ENCODE data around the gene DHX29.

DHX29 gene, protein sequence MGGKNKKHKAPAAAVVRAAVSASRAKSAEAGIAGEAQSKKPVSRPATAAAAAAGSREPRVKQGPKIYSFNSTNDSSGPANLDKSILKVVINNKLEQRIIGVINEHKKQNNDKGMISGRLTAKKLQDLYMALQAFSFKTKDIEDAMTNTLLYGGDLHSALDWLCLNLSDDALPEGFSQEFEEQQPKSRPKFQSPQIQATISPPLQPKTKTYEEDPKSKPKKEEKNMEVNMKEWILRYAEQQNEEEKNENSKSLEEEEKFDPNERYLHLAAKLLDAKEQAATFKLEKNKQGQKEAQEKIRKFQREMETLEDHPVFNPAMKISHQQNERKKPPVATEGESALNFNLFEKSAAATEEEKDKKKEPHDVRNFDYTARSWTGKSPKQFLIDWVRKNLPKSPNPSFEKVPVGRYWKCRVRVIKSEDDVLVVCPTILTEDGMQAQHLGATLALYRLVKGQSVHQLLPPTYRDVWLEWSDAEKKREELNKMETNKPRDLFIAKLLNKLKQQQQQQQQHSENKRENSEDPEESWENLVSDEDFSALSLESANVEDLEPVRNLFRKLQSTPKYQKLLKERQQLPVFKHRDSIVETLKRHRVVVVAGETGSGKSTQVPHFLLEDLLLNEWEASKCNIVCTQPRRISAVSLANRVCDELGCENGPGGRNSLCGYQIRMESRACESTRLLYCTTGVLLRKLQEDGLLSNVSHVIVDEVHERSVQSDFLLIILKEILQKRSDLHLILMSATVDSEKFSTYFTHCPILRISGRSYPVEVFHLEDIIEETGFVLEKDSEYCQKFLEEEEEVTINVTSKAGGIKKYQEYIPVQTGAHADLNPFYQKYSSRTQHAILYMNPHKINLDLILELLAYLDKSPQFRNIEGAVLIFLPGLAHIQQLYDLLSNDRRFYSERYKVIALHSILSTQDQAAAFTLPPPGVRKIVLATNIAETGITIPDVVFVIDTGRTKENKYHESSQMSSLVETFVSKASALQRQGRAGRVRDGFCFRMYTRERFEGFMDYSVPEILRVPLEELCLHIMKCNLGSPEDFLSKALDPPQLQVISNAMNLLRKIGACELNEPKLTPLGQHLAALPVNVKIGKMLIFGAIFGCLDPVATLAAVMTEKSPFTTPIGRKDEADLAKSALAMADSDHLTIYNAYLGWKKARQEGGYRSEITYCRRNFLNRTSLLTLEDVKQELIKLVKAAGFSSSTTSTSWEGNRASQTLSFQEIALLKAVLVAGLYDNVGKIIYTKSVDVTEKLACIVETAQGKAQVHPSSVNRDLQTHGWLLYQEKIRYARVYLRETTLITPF (N-terminal part only)

DNA sequence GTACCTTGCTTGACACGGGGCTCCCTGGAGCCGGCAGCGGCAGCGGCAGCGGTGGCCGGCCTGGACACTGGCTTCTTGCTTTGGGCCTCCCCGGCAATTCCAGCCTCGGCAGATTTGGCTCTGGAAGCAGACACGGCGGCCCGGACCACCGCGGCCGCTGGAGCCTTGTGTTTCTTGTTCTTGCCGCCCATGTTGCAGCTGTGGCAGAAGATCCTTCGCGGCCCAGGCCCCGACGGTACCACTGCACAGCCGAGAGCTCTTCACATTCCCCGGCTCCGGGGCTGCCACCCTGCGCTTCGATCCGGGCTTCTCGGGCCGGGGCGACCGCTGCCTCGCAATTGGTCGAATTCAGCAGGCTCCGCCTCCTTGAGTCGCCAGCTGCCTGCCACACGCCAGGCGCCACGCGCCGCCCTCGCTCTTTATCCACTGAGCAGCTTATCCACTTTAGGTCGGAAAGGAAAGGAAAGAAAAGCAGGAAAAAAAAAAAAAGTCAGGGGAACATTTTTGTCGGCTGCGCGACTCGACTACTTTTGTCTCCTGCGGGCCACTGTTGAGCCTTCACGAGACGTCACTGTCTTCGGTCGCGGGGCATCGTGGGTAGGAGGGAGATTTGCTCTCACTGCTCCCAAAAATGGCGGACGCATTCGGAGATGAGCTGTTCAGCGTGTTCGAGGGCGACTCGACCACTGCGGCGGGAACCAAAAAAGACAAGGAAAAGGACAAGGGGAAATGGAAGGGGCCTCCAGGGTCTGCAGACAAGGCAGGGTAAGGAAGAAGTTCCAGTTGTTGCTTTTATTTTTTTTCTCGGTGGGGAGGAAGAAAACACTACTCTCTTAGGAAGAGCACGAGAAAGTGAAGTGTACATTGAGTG lies at the start of gene DHX29, which contains the start of gene MTREX:
DHX29 (minus strand) TSS at position 312 of the 871 bp plus-strand sequence; CDS start at position 191, 121 bp downstream.
MTREX (plus strand) TSS at position 607 of the 871 bp plus-strand sequence; CDS start at position 632, 25 bp downstream.
- Mint-ChIP-seq H3K27me3 (no peaks in the 10 kb centered on the region), H3K4me3 (no peak within 1 kb of the TSS), H3K4me1 (ENCODE audit: low read depth) (peaks cover 28% of the 10 kb centered on the region), H3K27ac (no peak within 1 kb of the TSS), H3K9me3 (no peaks in the 10 kb centered on the region), H3K36me3 (ENCODE audit: low read depth) (peaks cover 15% of the 10 kb centered on the region)
- intact Hi-C loops (cut with micrococcal nuclease): loop anchor here (5.0 to 10.0 kb wide), 2 partner anchors 135 to 1867 kb away; partner anchors contain the start of genes CDC20B and GPBP1

- H3K27me3 Mint-ChIP-seq: no peaks in the 10 kb centered on the region
- intact Hi-C loops (cut with micrococcal nuclease): no loop called here
- no peak overlapping the region for H3K4me3 Mint-ChIP-seq
- no peaks in the 10 kb centered on the region for H3K9me3 Mint-ChIP-seq
- no peak overlapping the region for H3K27ac Mint-ChIP-seq
- peaks cover 89% of the 10 kb centered on the region for H3K36me3 Mint-ChIP-seq (ENCODE audit: low read depth)
- no peaks in the 10 kb centered on the region for H3K4me1 Mint-ChIP-seq (ENCODE audit: low read depth)
These were observed 49.4 kb upstream of the DHX29 start for GRCh38 chr5:55356896-55357295.

- no peak overlapping the region for H3K27ac Mint-ChIP-seq
- no peaks in the 10 kb centered on the region for H3K27me3 Mint-ChIP-seq
These were observed 43.3 kb upstream of the DHX29 start for GRCh38 chr5:55350754-55351153.

GRCh38 chr5:55347786-55348185 lies 40.3 kb upstream of the DHX29 start:
- H3K27me3 Mint-ChIP-seq: no peaks in the 10 kb centered on the region
- intact Hi-C loops (cut with micrococcal nuclease): no loop called here
- no peaks in the 10 kb centered on the region for H3K9me3 Mint-ChIP-seq
- no peak overlapping the region for H3K4me3 Mint-ChIP-seq
- H3K4me1 Mint-ChIP-seq (ENCODE audit: low read depth): no peaks in the 10 kb centered on the region
- H3K27ac Mint-ChIP-seq: no peak overlapping the region
- H3K36me3 Mint-ChIP-seq (ENCODE audit: low read depth): peaks cover 95% of the 10 kb centered on the region

More at GRCh38 chr5:55350754-55351153, 43.3 kb upstream of the DHX29 start:
- H3K4me3 Mint-ChIP-seq: no peak overlapping the region
- peaks cover 92% of the 10 kb centered on the region for H3K36me3 Mint-ChIP-seq (ENCODE audit: low read depth)
- no peaks in the 10 kb centered on the region for H3K9me3 Mint-ChIP-seq
- intact Hi-C loops (cut with micrococcal nuclease): no loop called here
- H3K4me1 Mint-ChIP-seq (ENCODE audit: low read depth): no peaks in the 10 kb centered on the region

- Mint-ChIP-seq H3K27ac (no peak overlapping the region), H3K4me3 (no peak overlapping the region), H3K27me3 (no peaks in the 10 kb centered on the region), H3K9me3 (no peaks in the 10 kb centered on the region), H3K36me3 (ENCODE audit: low read depth) (peaks cover 94% of the 10 kb centered on the region), H3K4me1 (ENCODE audit: low read depth) (no peaks in the 10 kb centered on the region)
- intact Hi-C loops (cut with micrococcal nuclease): loop anchor here (2.0 kb wide), 1 partner anchor 345 kb away; no protein-coding TSS in a partner anchor
These were observed 37.8 kb upstream of the DHX29 start for GRCh38 chr5:55345327-55345726.

DNA sequence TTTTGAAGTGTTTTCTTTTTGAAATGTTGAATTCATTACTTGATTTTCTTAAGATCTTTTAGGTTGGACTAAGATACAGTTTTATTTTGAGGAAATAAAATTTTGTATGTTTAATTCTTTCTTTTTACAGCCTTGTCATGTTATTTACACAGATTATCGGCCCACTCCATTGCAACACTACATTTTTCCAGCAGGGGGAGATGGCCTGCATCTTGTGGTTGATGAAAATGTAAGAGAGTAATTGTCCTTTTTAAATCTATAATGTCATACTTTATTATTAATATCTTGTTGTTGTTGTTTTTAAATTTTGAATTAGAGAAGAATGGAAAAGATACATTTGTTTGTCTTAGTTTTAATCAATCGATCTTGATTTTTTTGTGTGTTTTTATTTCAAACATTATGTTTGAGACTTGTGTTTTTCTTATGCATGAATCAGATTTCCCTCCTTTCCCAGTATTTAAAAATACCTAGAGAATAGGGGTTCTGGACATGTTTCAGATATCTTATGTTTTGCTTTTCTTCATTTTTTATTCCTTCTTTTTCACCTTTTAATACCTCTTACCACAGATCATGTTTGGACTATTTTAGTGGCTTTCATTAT lies 37.0 kb upstream of the DHX29 start:
- Mint-ChIP-seq H3K4me3 (no peak overlapping the region), H3K9me3 (no peaks in the 10 kb centered on the region), H3K4me1 (ENCODE audit: low read depth) (no peaks in the 10 kb centered on the region), H3K36me3 (ENCODE audit: low read depth) (peaks cover 86% of the 10 kb centered on the region), H3K27me3 (no peaks in the 10 kb centered on the region), H3K27ac (no peak overlapping the region)
- intact Hi-C loops (cut with micrococcal nuclease): loop anchor here (2.0 kb wide), 1 partner anchor 346 kb away; no protein-coding TSS in a partner anchor

DNA sequence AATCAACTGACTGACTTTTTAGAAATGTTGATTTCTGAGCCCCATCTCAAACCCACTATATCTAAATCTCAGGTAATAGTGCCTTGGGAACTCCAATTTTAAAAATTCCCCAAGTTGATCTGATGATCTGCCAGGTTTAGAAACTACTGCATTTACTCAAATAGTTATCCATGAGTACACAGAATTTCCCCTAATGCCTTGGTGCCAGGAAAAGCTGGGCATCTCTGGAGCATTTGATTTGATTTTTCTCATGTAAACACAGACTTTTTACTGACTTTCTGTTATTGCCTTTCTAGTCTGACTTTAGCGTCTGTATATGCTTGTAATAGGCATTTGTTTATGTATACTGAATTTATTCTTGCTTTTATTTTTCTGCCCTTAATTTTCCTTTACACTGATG lies 36.1 kb upstream of the DHX29 start:
- Mint-ChIP-seq H3K9me3 (no peaks in the 10 kb centered on the region), H3K27me3 (no peaks in the 10 kb centered on the region), H3K27ac (no peak overlapping the region), H3K4me3 (no peak overlapping the region), H3K4me1 (ENCODE audit: low read depth) (peaks cover 6% of the 10 kb centered on the region), H3K36me3 (ENCODE audit: low read depth) (peaks cover 82% of the 10 kb centered on the region)
- intact Hi-C loops (cut with micrococcal nuclease): loop anchor here (2.0 kb wide), 1 partner anchor 347 kb away; no protein-coding TSS in a partner anchor

DNA sequence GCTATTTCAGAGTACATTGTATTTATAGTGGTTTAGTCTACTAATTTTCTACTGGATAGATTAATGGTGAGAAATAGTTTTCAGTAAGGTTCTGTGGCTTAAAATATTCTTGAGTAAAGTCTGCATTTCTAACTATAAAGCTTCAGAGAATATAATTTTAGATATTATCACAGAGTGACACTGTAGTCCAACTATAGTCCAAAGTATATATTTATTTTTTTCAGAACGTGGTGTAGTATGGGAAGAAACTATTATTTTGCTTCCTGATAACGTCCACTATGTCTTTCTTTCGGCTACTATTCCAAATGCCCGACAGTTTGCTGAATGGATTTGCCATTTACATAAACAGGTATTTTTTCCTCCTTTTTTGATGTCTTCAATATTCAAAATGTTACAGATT lies 35.6 kb upstream of the DHX29 start:
- Mint-ChIP-seq H3K4me3 (no peak overlapping the region), H3K9me3 (no peaks in the 10 kb centered on the region), H3K36me3 (ENCODE audit: low read depth) (peaks cover 82% of the 10 kb centered on the region), H3K4me1 (ENCODE audit: low read depth) (peaks cover 10% of the 10 kb centered on the region), H3K27me3 (no peaks in the 10 kb centered on the region), H3K27ac (no peak overlapping the region)
- intact Hi-C loops (cut with micrococcal nuclease): no loop called here

DNA sequence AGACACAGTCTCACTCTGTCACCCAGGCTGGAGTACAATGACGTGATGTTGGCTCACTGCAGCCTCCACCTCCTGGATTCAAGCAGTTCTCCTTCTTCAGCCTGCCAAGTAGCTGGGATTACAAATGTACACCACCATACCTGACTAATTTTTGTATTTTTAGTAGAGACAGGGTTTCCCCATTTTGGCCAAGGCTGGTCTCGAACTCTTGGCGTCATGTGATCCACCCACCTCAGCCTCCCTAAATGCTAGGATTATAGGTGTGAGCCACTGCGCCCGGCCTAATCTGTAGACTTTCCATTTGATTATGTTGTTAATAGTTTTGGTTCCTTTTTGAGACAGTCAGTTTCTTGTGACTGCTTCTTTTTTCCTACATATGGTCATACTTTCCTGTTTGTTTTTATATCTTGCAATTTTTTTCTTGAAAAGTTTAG lies 31.3 kb upstream of the DHX29 start:
- intact Hi-C loops (cut with micrococcal nuclease): no loop called here
- no peaks in the 10 kb centered on the region for H3K27me3 Mint-ChIP-seq
- peaks cover 63% of the 10 kb centered on the region for H3K36me3 Mint-ChIP-seq (ENCODE audit: low read depth)
- H3K4me3 Mint-ChIP-seq: no peak overlapping the region
- no peaks in the 10 kb centered on the region for H3K9me3 Mint-ChIP-seq
- H3K4me1 Mint-ChIP-seq (ENCODE audit: low read depth): peaks cover 11% of the 10 kb centered on the region
- H3K27ac Mint-ChIP-seq: peak overlapping the region; percentile 70

- Mint-ChIP-seq H3K27ac (peak overlapping the region; percentile 70), H3K27me3 (no peaks in the 10 kb centered on the region), H3K4me1 (ENCODE audit: low read depth) (peaks cover 11% of the 10 kb centered on the region), H3K9me3 (no peaks in the 10 kb centered on the region), H3K36me3 (ENCODE audit: low read depth) (peaks cover 62% of the 10 kb centered on the region), H3K4me3 (no peak overlapping the region)
- intact Hi-C loops (cut with micrococcal nuclease): no loop called here
These were observed 30.7 kb upstream of the DHX29 start for GRCh38 chr5:55338092-55338613.

- no peak overlapping the region for H3K27ac Mint-ChIP-seq
These were observed 26.3 kb upstream of the DHX29 start for GRCh38 chr5:55333811-55334210.

DNA sequence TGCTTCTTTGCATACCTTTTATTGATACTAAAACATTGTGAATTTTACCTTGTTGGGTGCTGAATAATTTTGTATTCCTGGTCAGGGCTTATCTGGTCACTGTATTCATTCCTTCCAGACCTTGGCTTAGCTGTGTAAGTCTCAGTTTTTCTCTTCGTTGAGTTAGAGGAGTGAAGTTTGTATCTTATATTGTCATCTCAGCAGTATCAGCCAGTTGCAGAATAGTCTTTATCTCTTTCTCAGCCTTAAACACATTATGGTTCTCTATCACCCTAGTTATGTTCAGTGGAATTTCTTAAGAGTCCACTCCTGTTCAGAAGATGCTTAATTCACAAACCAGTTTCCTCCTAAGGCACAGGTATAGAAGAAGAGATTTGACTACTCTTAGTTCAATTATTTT lies 25.5 kb upstream of the DHX29 start:
- peaks cover 75% of the 10 kb centered on the region for H3K36me3 Mint-ChIP-seq (ENCODE audit: low read depth)
- H3K27ac Mint-ChIP-seq: no peak overlapping the region
- peaks cover 8% of the 10 kb centered on the region for H3K4me1 Mint-ChIP-seq (ENCODE audit: low read depth)
- H3K9me3 Mint-ChIP-seq: no peaks in the 10 kb centered on the region
- H3K27me3 Mint-ChIP-seq: no peaks in the 10 kb centered on the region
- intact Hi-C loops (cut with micrococcal nuclease): no loop called here
- no peak overlapping the region for H3K4me3 Mint-ChIP-seq

More at GRCh38 chr5:55333811-55334210, 26.3 kb upstream of the DHX29 start:
- H3K9me3 Mint-ChIP-seq: no peaks in the 10 kb centered on the region
- no peak overlapping the region for H3K4me3 Mint-ChIP-seq
- intact Hi-C loops (cut with micrococcal nuclease): no loop called here
- H3K27me3 Mint-ChIP-seq: no peaks in the 10 kb centered on the region
- peaks cover 15% of the 10 kb centered on the region for H3K4me1 Mint-ChIP-seq (ENCODE audit: low read depth)
- peaks cover 80% of the 10 kb centered on the region for H3K36me3 Mint-ChIP-seq (ENCODE audit: low read depth)

Data from dendritic cell treated with granulocyte-macrophage colony-stimulating factor and Interleukin-4, amounts not matched to agents 40 ng/mL and 50 ng/mL, for 4 days (primary cell).